Keratinocyte (primary cell): ENCODE data around the gene GOPC. TPM values are rescaled to one million over a fixed set of nuclear protein-coding genes. Genes with fewer than 3 reads are reported as not detected.

Experiments used
- DNase-seq: peaks from one replicate; pipeline ENCODE4 v3.0.0-alpha.2; 2011; ENCODE audit warnings: low read depth, missing footprints, low spot score
- FAIRE-seq: peaks from 2 replicates; lab custom pipeline; 2011; peaks lifted over from hg19 to GRCh38; lab: Jason Lieb, UNC
- H2AFZ ChIP-seq: 2 replicates; pipeline ENCODE4 v1.6.0; 2012; ENCODE audit warnings: low read length, control low read depth, inconsistent platforms; ENCODE audit not compliant: control insufficient read depth
- H3K27ac ChIP-seq: 2 replicates; pipeline ENCODE4 v1.5.1; 2011; ENCODE audit warnings: low read length; ENCODE audit not compliant: control insufficient read depth, insufficient read depth
- H3K27me3 ChIP-seq: 3 replicates; pipeline ENCODE4 v1.6.0; 2011; ENCODE audit warnings: low read length; ENCODE audit not compliant: control insufficient read depth, insufficient read depth; ENCODE audit errors: extremely low read depth
- H3K36me3 ChIP-seq, 2 experiments: 2 replicates in 1 of 2; 3 replicates in 1 of 2; pipeline ENCODE4 v1.5.1; 2011; ENCODE audit warnings: low read length in 2 of 2, mild to moderate bottlenecking in 1 of 2; ENCODE audit not compliant: control insufficient read depth in 2 of 2, insufficient read depth in 2 of 2; ENCODE audit errors: extremely low read depth in 1 of 2
- H3K4me1 ChIP-seq: 3 replicates; pipeline ENCODE4 v1.5.1; 2011; ENCODE audit warnings: low read length; ENCODE audit not compliant: control insufficient read depth, insufficient read depth; ENCODE audit errors: extremely low read depth
- H3K4me2 ChIP-seq: 3 replicates; pipeline ENCODE4 v1.6.0; 2011; ENCODE audit warnings: low read depth, low read length; ENCODE audit not compliant: control insufficient read depth, insufficient read depth; ENCODE audit errors: extremely low read depth
- H3K4me3 ChIP-seq, 3 experiments: fragments of 200-600 bp in 1 of 3; sonication (generic) in 1 of 3; 2 replicates in 2 of 3; 3 replicates in 1 of 3; pipeline ENCODE4 v1.5.1; 2011 to 2016; ENCODE audit warnings: low read length in 3 of 3, mild to moderate bottlenecking in 3 of 3, control low read depth in 2 of 3, inconsistent platforms in 1 of 3, low read depth in 1 of 3, mixed read lengths in 1 of 3, mixed run types in 1 of 3, moderate library complexity in 1 of 3; ENCODE audit not compliant: control insufficient read depth in 2 of 3, insufficient read depth in 2 of 3; ENCODE audit errors: extremely low read depth in 1 of 3
- H3K79me2 ChIP-seq: 2 replicates; pipeline ENCODE4 v1.6.0; 2012; ENCODE audit warnings: low read length; ENCODE audit not compliant: control insufficient read depth, insufficient read depth
- H3K9ac ChIP-seq: 3 replicates; pipeline ENCODE4 v1.6.0; 2011; ENCODE audit warnings: low read length; ENCODE audit not compliant: control insufficient read depth, insufficient read depth; ENCODE audit errors: extremely low read depth
- H3K9me1 ChIP-seq: 3 replicates; pipeline ENCODE4 v1.6.0; 2011; ENCODE audit warnings: low read length; ENCODE audit not compliant: control insufficient read depth, insufficient read depth; ENCODE audit errors: extremely low read depth
- H3K9me3 ChIP-seq: 2 replicates; pipeline ENCODE4 v1.5.1; 2012; ENCODE audit warnings: low read depth, low read length; ENCODE audit not compliant: control insufficient read depth
- H4K20me1 ChIP-seq: 3 replicates; pipeline ENCODE4 v1.6.0; 2011; ENCODE audit warnings: low read length; ENCODE audit not compliant: control insufficient read depth, insufficient read depth; ENCODE audit errors: extremely low read depth
- EZH2 ChIP-seq: IDR thresholded peaks from one replicate; pipeline ENCODE4 v1.6.1; 2012; ENCODE audit warnings: inconsistent platforms, mild to moderate bottlenecking, low read length, moderate library complexity
- dilution Hi-C: fragments of 300-500 bp; cut with MboI; formaldehyde crosslinking; loops from one replicate; pipeline ENCODE4 v1.7.0; 2020; ENCODE audit warnings: low sequenced_read_pairs; ENCODE audit not compliant: extremely low pct_ligation_motif_present
- polyA plus RNA-seq, 5 experiments: library from polyadenylated mRNA; depleted of rRNA in 3 of 5; stranded (reverse) in 3 of 5; stranded (forward) in 1 of 5; unstranded in 1 of 5; fragments of >200 nt; gene quantifications; 1 replicate in 1 of 5; 2 replicates in 3 of 5; 3 replicates in 1 of 5; pipeline versions ENCODE4 v1.2.1 to v1.2.3, GENCODE V29; 2011 to 2012; ENCODE audit warnings: missing spikeins in 2 of 5, low read depth in 1 of 5, low replicate concordance in 1 of 5
- TF ChIP-seq, protein P1 (sequence below), 3 experiments: IDR thresholded peaks in 1 of 3; conservative IDR thresholded peaks in 1 of 3; optimal IDR thresholded peaks in 1 of 3; 2 replicates in 2 of 3; 3 replicates in 1 of 3; pipeline versions ENCODE3 to v1.5.1; 2011; ENCODE audit warnings: low read length in 3 of 3, mild to moderate bottlenecking in 3 of 3, moderate library complexity in 2 of 3, control low read depth in 1 of 3, inconsistent platforms in 1 of 3; ENCODE audit not compliant: insufficient read depth in 2 of 3; ENCODE audit errors: extremely low read depth in 1 of 3

GOPC gene
- polyA plus RNA-seq, 1 donor (not counting 4 experiments of a cell fraction or from before 2014, with no cell fraction given): 33.9 TPM

DNA sequence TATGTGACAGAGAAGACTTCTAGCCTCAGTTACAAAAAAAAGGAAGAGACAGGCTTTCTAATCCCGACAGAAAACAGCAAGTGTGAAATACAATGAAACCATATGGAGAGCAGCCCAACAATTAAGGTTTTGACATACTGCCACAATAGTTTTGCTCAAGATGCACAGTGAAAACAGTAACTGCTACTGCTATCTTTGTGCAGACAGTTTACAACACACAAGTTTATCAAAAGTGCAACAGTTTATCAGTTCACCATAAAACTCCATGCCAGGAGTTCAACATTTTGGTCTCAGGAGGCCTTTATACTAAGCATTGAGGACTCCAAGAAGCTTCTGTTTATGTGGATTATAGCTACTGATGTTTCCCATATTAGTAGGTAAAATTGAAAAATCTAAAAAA lies 37.6 kb downstream of the GOPC start:
- H3K79me2 ChIP-seq: no peaks in the 10 kb centered on the region
- H3K9me3 ChIP-seq: no peaks in the 10 kb centered on the region
- dilution Hi-C loops: no loop called here
- no peak overlapping the region for H3K4me2 ChIP-seq
- no peak overlapping the region for H3K4me3 ChIP-seq
- no peak for DNase-seq
- H3K9ac ChIP-seq: no peak overlapping the region
- H3K36me3 ChIP-seq: peaks cover 0 to 15% of the 10 kb centered on the region in 2 experiments
- no peaks in the 10 kb centered on the region for H3K27me3 ChIP-seq
- FAIRE-seq: peak; percentile 9
- H3K27ac ChIP-seq: no peak overlapping the region
- H2AFZ ChIP-seq: no peak overlapping the region
- H4K20me1 ChIP-seq: no peaks in the 10 kb centered on the region
- TF ChIP-seq, protein P1, sequence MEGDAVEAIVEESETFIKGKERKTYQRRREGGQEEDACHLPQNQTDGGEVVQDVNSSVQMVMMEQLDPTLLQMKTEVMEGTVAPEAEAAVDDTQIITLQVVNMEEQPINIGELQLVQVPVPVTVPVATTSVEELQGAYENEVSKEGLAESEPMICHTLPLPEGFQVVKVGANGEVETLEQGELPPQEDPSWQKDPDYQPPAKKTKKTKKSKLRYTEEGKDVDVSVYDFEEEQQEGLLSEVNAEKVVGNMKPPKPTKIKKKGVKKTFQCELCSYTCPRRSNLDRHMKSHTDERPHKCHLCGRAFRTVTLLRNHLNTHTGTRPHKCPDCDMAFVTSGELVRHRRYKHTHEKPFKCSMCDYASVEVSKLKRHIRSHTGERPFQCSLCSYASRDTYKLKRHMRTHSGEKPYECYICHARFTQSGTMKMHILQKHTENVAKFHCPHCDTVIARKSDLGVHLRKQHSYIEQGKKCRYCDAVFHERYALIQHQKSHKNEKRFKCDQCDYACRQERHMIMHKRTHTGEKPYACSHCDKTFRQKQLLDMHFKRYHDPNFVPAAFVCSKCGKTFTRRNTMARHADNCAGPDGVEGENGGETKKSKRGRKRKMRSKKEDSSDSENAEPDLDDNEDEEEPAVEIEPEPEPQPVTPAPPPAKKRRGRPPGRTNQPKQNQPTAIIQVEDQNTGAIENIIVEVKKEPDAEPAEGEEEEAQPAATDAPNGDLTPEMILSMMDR (optimal IDR thresholded peaks at IDR 0.05 in 1 of 3, IDR thresholded peaks at IDR 0.05 in 1 of 3, conservative IDR thresholded peaks at IDR 0.05 in 1 of 3; ENCODE audit: extremely low read depth in 1 of 3, insufficient read depth in 2 of 3, low read length in 3 of 3): no peak
- no peak for TF ChIP-seq EZH2
- no peaks in the 10 kb centered on the region for H3K9me1 ChIP-seq
- H3K4me1 ChIP-seq: no peaks in the 10 kb centered on the region

DNA sequence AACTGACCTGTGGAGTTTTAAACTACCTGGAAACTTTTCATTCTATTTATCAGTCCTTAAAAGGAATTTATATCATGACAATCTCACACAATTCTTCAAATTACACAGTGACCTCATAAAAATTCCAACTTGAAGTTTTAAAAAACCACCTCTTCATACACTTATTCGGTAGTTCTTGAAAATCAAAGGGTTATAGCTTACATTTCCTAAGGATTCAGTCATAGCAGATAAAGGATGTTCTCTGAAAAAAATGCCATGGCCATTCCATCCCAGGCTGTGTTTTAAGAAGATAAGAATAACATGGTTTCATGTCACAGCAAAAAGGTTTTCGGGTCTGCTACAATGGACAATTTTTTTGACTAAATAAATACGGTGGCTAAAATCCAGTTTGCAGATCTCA lies 41.2 kb downstream of the GOPC start:
- Histone ChIP-seq H3K4me1 (peaks cover 6% of the 10 kb centered on the region), H3K9ac (no peak overlapping the region), H3K9me3 (no peaks in the 10 kb centered on the region), H3K27ac (no peak overlapping the region), H3K36me3 (peaks cover 0 to 11% of the 10 kb centered on the region in 2 experiments), H3K4me3 (no peak overlapping the region), H3K9me1 (no peaks in the 10 kb centered on the region), H3K27me3 (no peaks in the 10 kb centered on the region), H4K20me1 (no peaks in the 10 kb centered on the region), H2AFZ (no peak overlapping the region), H3K79me2 (no peaks in the 10 kb centered on the region), H3K4me2 (no peak overlapping the region)
- TF ChIP-seq, protein P1 (optimal IDR thresholded peaks at IDR 0.05 in 1 of 3, IDR thresholded peaks at IDR 0.05 in 1 of 3, conservative IDR thresholded peaks at IDR 0.05 in 1 of 3; ENCODE audit: extremely low read depth in 1 of 3, insufficient read depth in 2 of 3, low read length in 3 of 3): no peak
- no peak for TF ChIP-seq EZH2
- FAIRE-seq (no peak), DNase-seq (no peak)
- dilution Hi-C loops: no loop called here
